Mesendoderm (in vitro differentiated cells): ENCODE data around the gene SHISA9.

Source experiments
- DNase-seq: peaks from one replicate; pipeline ENCODE4 v3.0.0; 2013
- H2AK5ac ChIP-seq: 2 replicates; pipeline ENCODE4 v1.6.1; 2013; ENCODE audit warnings: low read length, inconsistent platforms
- H2BK120ac ChIP-seq: 2 replicates; pipeline ENCODE4 v1.6.1; 2013; ENCODE audit warnings: low read depth, mild to moderate bottlenecking, low read length, moderate library complexity, mixed read lengths
- H2BK15ac ChIP-seq: replicated peaks from 2 replicates; pipeline ENCODE4 v1.6.1; 2013; ENCODE audit warnings: low read depth, mild to moderate bottlenecking, moderate library complexity
- H2BK5ac ChIP-seq: 2 replicates; pipeline ENCODE4 v1.6.1; 2013; ENCODE audit warnings: low read length, inconsistent platforms
- H3K18ac ChIP-seq: 2 replicates; pipeline ENCODE4 v1.6.1; 2013; ENCODE audit warnings: mild to moderate bottlenecking, low read length, mixed read lengths
- H3K23ac ChIP-seq: one replicate; pipeline ENCODE4 v1.6.1; 2013; ENCODE audit warnings: low read length
- H3K27ac ChIP-seq: 2 replicates; pipeline ENCODE4 v1.5.1; 2013; ENCODE audit warnings: low read depth, mild to moderate bottlenecking, inconsistent platforms, low read length, moderate library complexity
- H3K27me3 ChIP-seq: 2 replicates; pipeline ENCODE4 v1.6.1; 2013; ENCODE audit warnings: low read length, control low read depth, mild to moderate bottlenecking, inconsistent platforms; ENCODE audit not compliant: insufficient read depth, poor library complexity
- H3K36me3 ChIP-seq: 2 replicates; pipeline ENCODE4 v1.6.1; 2013; ENCODE audit warnings: low read length, inconsistent platforms; ENCODE audit not compliant: control insufficient read depth, insufficient read depth
- H3K4ac ChIP-seq: one replicate; pipeline ENCODE4 v1.6.1; 2013; ENCODE audit warnings: low read depth, mild to moderate bottlenecking, low read length, moderate library complexity
- H3K4me1 ChIP-seq: 2 replicates; pipeline ENCODE4 v1.6.1; 2013; ENCODE audit warnings: low read depth, low read length, inconsistent platforms; ENCODE audit not compliant: control insufficient read depth
- H3K4me2 ChIP-seq: 2 replicates; pipeline ENCODE4 v1.6.1; 2013; ENCODE audit warnings: low read length
- H3K4me3 ChIP-seq: 2 replicates; pipeline ENCODE4 v1.5.1; 2013; ENCODE audit warnings: mild to moderate bottlenecking, low read length
- H3K56ac ChIP-seq: one replicate; pipeline ENCODE4 v1.6.1; 2013; ENCODE audit warnings: low read length
- H3K79me1 ChIP-seq: 2 replicates; pipeline ENCODE4 v1.6.1; 2013; ENCODE audit warnings: low read length, inconsistent platforms
- H3K79me2 ChIP-seq: 2 replicates; pipeline ENCODE4 v1.6.1; 2013; ENCODE audit warnings: mild to moderate bottlenecking, low read length; ENCODE audit not compliant: control insufficient read depth, insufficient read depth
- H3K9ac ChIP-seq: 2 replicates; pipeline ENCODE4 v1.6.1; 2013; ENCODE audit warnings: low read length, inconsistent platforms
- H4K5ac ChIP-seq: one replicate; pipeline ENCODE4 v1.6.1; 2013; ENCODE audit warnings: low read length
- H4K8ac ChIP-seq: one replicate; pipeline ENCODE4 v1.6.1; 2013; ENCODE audit warnings: low read depth, mild to moderate bottlenecking, control low read depth, low read length, moderate library complexity
- WGBS: extraction: QIAGEN DNeasy Blood & Tissue Kit; methylation state at CpG from one replicate; pipeline ENCODE4 v1.1.7; 2013; ENCODE audit warnings: low lambda C conversion rate, missing lambda C conversion rate; ENCODE audit not compliant: insufficient coverage; ENCODE audit errors: extremely low coverage; 5-methylcytosine and 5-hydroxymethylcytosine counted together

SHISA9 gene

GRCh38 chr16:12900599-12901203 is 697 bp upstream of the SHISA9 start:
- H3K4ac ChIP-seq, result no peak overlapping the region
- H3K36me3 ChIP-seq, result no peaks in the 10 kb centered on the region
- peaks cover 37% of the 10 kb centered on the region for H3K79me2 ChIP-seq
- peak overlapping the region; percentile 63 for H3K18ac ChIP-seq
- H3K4me2 ChIP-seq, result peak overlapping the region; percentile 100
- no peaks in the 10 kb centered on the region for H3K27me3 ChIP-seq
- H3K23ac ChIP-seq, result peak overlapping the region; percentile 11
- peak; percentile 23 for DNase-seq
- no peak overlapping the region for H3K27ac ChIP-seq
- no peak overlapping the region for H4K8ac ChIP-seq
- WGBS, result no CpG with 5 or more reads among the region's 37 CpGs
- H2BK15ac ChIP-seq, result no peak overlapping the region
- H2AK5ac ChIP-seq, result no peak overlapping the region
- H3K4me3 ChIP-seq, result peak overlapping the region; percentile 63
- H3K79me1 ChIP-seq, result peaks cover 4% of the 10 kb centered on the region
- H3K56ac ChIP-seq, result peak overlapping the region; percentile 93
- no peak overlapping the region for H4K5ac ChIP-seq
- peak overlapping the region; percentile 18 for H2BK120ac ChIP-seq
- H3K9ac ChIP-seq, result peak overlapping the region; percentile 86
- peaks cover 2% of the 10 kb centered on the region for H3K4me1 ChIP-seq
- H2BK5ac ChIP-seq, result peak overlapping the region; percentile 7

- no peaks in the 10 kb centered on the region for H3K27me3 ChIP-seq
- H3K18ac ChIP-seq, result no peak overlapping the region
- H3K79me2 ChIP-seq, result peaks cover 41% of the 10 kb centered on the region
- peak overlapping the region; percentile 60 for H3K27ac ChIP-seq
- no peak overlapping the region for H2BK15ac ChIP-seq
- no peak overlapping the region for H4K8ac ChIP-seq
- H3K23ac ChIP-seq, result peak overlapping the region; percentile 11
- H3K4me3 ChIP-seq, result peak overlapping the region; percentile 63
- H3K36me3 ChIP-seq, result no peaks in the 10 kb centered on the region
- no peak overlapping the region for H3K4ac ChIP-seq
- no peak overlapping the region for H2BK120ac ChIP-seq
- peaks cover 4% of the 10 kb centered on the region for H3K79me1 ChIP-seq
- H3K4me1 ChIP-seq, result peaks cover 2% of the 10 kb centered on the region
- peak overlapping the region; percentile 86 for H3K9ac ChIP-seq
- H2BK5ac ChIP-seq, result peak overlapping the region; percentile 7
- WGBS, result no CpG with 5 or more reads among the region's 34 CpGs
- peak; percentile 95 for DNase-seq
- H3K56ac ChIP-seq, result peak overlapping the region; percentile 93
- peak overlapping the region; percentile 100 for H3K4me2 ChIP-seq
- H2AK5ac ChIP-seq, result no peak overlapping the region
- no peak overlapping the region for H4K5ac ChIP-seq
These were observed 198 bp upstream of the SHISA9 start for GRCh38 chr16:12901204-12901596.

GRCh38 chr16:12902511-12903372 is 1.3 kb downstream of the SHISA9 start:
- no peak overlapping the region for H2AK5ac ChIP-seq
- peaks cover 5% of the 10 kb centered on the region for H3K79me1 ChIP-seq
- H3K36me3 ChIP-seq, result no peaks in the 10 kb centered on the region
- H3K27me3 ChIP-seq, result no peaks in the 10 kb centered on the region
- no CpG with 5 or more reads among the region's 55 CpGs for WGBS
- peak; percentile 83 for DNase-seq
- peak overlapping the region; percentile 56 for H2BK5ac ChIP-seq
- no peak overlapping the region for H2BK15ac ChIP-seq
- peak overlapping the region; percentile 92 for H3K9ac ChIP-seq
- peak overlapping the region; percentile 76 for H3K23ac ChIP-seq
- peak overlapping the region; percentile 96 for H3K56ac ChIP-seq
- no peak overlapping the region for H4K8ac ChIP-seq
- H4K5ac ChIP-seq, result no peak overlapping the region
- H3K27ac ChIP-seq, result no peak overlapping the region
- peak overlapping the region; percentile 88 for H3K4me2 ChIP-seq
- H2BK120ac ChIP-seq, result peak overlapping the region; percentile 24
- H3K18ac ChIP-seq, result peak overlapping the region; percentile 70
- H3K4ac ChIP-seq, result peak overlapping the region; percentile 28
- peak overlapping the region; percentile 81 for H3K4me3 ChIP-seq
- H3K4me1 ChIP-seq, result peaks cover 2% of the 10 kb centered on the region
- H3K79me2 ChIP-seq, result peaks cover 49% of the 10 kb centered on the region

DNA sequence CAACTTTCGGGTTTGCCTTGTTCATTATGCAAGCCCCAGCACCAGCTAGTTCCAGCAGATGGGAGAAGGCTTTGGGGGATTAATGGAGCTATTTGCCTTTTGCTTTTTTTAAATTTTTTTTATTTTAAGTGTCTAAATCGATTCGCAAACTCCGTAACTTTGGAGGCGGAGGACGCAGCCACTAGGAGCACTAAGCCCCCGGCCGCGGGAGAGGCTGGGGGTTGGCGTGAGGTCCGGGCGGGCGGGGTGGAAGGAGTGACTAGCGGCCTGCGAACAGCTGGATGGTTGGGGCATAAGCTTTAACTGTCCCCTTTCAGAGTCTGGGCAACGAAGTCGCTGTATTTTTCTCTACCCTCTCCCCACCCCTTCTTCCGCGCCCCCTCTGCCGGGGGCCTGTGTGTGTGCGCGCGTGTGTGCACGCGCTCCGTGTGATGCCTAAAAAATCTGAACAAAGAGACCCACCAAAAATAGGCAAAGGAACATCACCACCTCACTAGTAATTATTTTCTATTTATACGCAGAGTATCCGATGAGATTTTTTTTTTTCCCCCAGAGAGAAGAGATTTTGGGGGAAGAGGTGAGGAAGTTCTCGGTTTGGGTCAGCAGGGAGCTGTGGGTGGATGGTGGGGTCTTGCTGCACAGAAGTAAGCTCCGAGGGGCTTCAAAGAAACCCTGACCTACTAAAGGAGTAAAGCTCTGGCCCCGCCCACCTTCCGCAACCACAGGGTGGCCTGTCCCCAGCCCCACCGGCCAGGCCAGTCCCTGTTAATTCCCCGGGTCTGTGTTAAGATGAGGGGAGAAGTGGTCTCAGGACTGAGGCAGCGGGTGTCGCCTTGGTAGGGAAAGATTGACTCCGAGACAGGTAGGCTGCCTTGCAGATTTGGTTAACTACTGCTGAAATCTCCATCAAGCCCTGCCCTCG is 2.3 kb downstream of the SHISA9 start:
- Histone ChIP-seq H2BK15ac (no peak overlapping the region), H3K23ac (peak overlapping the region; percentile 48), H4K5ac (no peak overlapping the region), H3K79me2 (peaks cover 53% of the 10 kb centered on the region), H3K27ac (no peak overlapping the region), H4K8ac (no peak overlapping the region), H3K56ac (peak overlapping the region; percentile 96), H3K4me1 (peaks cover 2% of the 10 kb centered on the region), H3K27me3 (no peaks in the 10 kb centered on the region), H2BK5ac (peak overlapping the region; percentile 5), H3K4me3 (peak overlapping the region; percentile 81), H3K18ac (peak overlapping the region; percentile 70), H2BK120ac (peak overlapping the region; percentile 24), H3K36me3 (peaks cover 2% of the 10 kb centered on the region), H3K4ac (peak overlapping the region; percentile 11), H2AK5ac (no peak overlapping the region), H3K4me2 (peak overlapping the region; percentile 89), H3K9ac (peak overlapping the region; percentile 92), H3K79me1 (peaks cover 13% of the 10 kb centered on the region)
- peak; percentile 53 for DNase-seq
- WGBS, result no CpG with 5 or more reads among the region's 38 CpGs

DNA sequence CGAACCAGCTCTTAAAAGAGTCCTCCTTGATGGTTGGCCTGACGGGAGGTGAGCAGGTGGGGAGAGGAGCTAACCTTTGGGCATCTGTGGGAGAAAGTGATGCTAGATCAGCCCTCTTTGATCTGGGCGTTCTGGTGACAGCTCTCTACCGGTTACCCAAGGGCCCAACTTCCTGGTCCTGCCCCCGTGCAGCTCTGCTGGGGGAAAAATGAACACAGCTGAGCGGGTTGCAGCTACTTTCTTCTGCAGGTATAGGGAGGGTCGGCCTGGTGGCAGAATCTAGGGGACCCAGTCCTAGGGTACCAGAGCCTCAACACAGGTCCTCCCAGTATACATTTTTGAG is 2.9 kb downstream of the SHISA9 start:
- Histone ChIP-seq H2BK120ac (no peak overlapping the region), H3K4ac (no peak overlapping the region), H2BK5ac (no peak overlapping the region), H3K27me3 (no peaks in the 10 kb centered on the region), H4K8ac (no peak overlapping the region), H3K4me2 (peak overlapping the region; percentile 89), H3K18ac (no peak overlapping the region), H3K79me1 (peaks cover 14% of the 10 kb centered on the region), H2BK15ac (no peak overlapping the region), H3K27ac (no peak overlapping the region), H3K56ac (peak overlapping the region; percentile 96), H3K4me1 (peaks cover 2% of the 10 kb centered on the region), H2AK5ac (no peak overlapping the region), H3K79me2 (peaks cover 53% of the 10 kb centered on the region), H3K4me3 (peak overlapping the region; percentile 81), H3K23ac (no peak overlapping the region), H3K9ac (peak overlapping the region; percentile 92), H3K36me3 (peaks cover 2% of the 10 kb centered on the region), H4K5ac (no peak overlapping the region)
- DNase-seq, result peak; percentile 31
- WGBS, result no CpG with 5 or more reads among the region's 7 CpGs
